ENCODE measurements around the gene AGER.

Gene AGER

GRCh38 chr6:32184084-32184640 is at the start of gene AGER:
TSS of gene AGER (minus strand) at chr6:32184253. CDS start at chr6:32184222, 31 bp downstream.
- no peak within 1 kb of the TSS for H3K4me3 Mint-ChIP-seq
- no peaks in the 10 kb centered on the region for H3K27me3 Mint-ChIP-seq (ENCODE audit: low read depth, poor library complexity)
- H3K36me3 Mint-ChIP-seq (ENCODE audit: low read depth), result peaks cover 44% of the 10 kb centered on the region
- peaks cover 65% of the 10 kb centered on the region for H3K4me1 Mint-ChIP-seq
- DNase-seq, result no peak
- H3K27ac Mint-ChIP-seq, result peak within 1 kb of the TSS; percentile 93
- TF ChIP-seq CTCF (IDR thresholded peaks at IDR 0.05), result no peak
- H3K9me3 Mint-ChIP-seq, result no peaks in the 10 kb centered on the region

GRCh38 chr6:32226434-32226833 is 42.4 kb upstream of the AGER start:
- Mint-ChIP-seq H3K4me3 (no peak overlapping the region), H3K27me3 (ENCODE audit: low read depth, poor library complexity) (peaks cover 18% of the 10 kb centered on the region), H3K4me1 (peaks cover 7% of the 10 kb centered on the region), H3K27ac (no peak overlapping the region), H3K9me3 (no peaks in the 10 kb centered on the region), H3K36me3 (ENCODE audit: low read depth) (no peaks in the 10 kb centered on the region)
- no peak for TF ChIP-seq CTCF (IDR thresholded peaks at IDR 0.05)
- DNase-seq, result no peak

- no peaks in the 10 kb centered on the region for H3K9me3 Mint-ChIP-seq
- no peak overlapping the region for H3K27ac Mint-ChIP-seq
- no peak for DNase-seq
- H3K4me3 Mint-ChIP-seq, result no peak overlapping the region
- peaks cover 7% of the 10 kb centered on the region for H3K4me1 Mint-ChIP-seq
- peaks cover 20% of the 10 kb centered on the region for H3K27me3 Mint-ChIP-seq (ENCODE audit: low read depth, poor library complexity)
- no peak for TF ChIP-seq CTCF (IDR thresholded peaks at IDR 0.05)
- H3K36me3 Mint-ChIP-seq (ENCODE audit: low read depth), result no peaks in the 10 kb centered on the region
Observed at GRCh38 chr6:32224696-32225095, 40.6 kb upstream of the AGER start.

GRCh38 chr6:32223258-32224235 is 39.5 kb upstream of the AGER start, which contains the start of gene NOTCH4:
TSS of gene NOTCH4 (minus strand) at chr6:32224067. CDS start at chr6:32223928, 139 bp downstream.
- no peak within 1 kb of the TSS for H3K27ac Mint-ChIP-seq
- peaks cover 7% of the 10 kb centered on the region for H3K4me1 Mint-ChIP-seq
- no peak within 1 kb of the TSS for H3K4me3 Mint-ChIP-seq
- no peak for DNase-seq
- TF ChIP-seq CTCF (IDR thresholded peaks at IDR 0.05), result no peak
- peaks cover 20% of the 10 kb centered on the region for H3K27me3 Mint-ChIP-seq (ENCODE audit: low read depth, poor library complexity)
- H3K36me3 Mint-ChIP-seq (ENCODE audit: low read depth), result no peaks in the 10 kb centered on the region
- no peaks in the 10 kb centered on the region for H3K9me3 Mint-ChIP-seq

DNA sequence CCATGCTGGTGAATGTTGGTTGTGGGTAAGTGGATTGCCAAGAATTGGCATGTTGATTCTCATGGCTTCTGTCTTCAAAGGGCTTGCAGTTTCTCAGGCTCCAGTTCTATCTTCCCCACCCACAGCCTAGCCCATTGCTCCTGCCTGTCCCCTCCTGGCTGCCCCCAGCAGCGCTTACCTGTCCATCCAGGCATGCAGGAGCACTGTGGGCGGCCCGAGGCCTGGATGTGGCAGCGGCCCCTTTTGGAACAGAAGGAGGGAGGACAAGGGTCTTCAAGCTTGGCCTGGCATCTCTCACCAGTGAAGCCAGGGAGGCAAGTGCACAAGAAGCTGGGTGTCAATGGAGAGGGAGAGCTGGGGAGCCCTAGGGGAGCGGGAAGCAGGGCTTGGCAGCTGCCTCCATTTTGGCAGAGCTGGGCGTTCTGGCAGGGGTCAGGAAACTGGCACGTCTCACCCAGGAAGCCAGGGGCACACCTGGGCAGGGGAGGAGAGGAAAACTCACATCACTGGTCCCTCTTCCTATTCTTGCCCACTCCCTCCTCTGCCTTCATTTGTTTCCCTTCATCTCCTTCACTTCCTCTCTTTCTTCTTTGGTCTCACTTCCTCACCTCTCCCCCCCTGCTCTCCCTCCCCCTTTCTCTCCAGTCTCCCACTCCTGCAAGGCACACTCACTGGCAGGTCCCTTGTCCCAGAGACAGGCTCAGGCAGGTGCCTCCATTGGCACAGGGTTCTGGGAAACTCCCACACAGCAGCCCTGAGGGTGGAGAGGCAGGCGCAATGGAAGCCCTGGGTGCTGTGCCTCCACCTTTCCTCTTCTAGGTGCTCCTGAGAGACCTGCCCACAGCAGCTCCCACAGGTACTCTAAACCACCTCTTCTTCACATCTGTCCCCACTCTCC is 38.5 kb upstream of the AGER start:
- DNase-seq, result no peak
- Mint-ChIP-seq H3K27me3 (ENCODE audit: low read depth, poor library complexity) (peaks cover 20% of the 10 kb centered on the region), H3K4me3 (no peak overlapping the region), H3K27ac (no peak overlapping the region), H3K4me1 (peaks cover 7% of the 10 kb centered on the region), H3K36me3 (ENCODE audit: low read depth) (no peaks in the 10 kb centered on the region), H3K9me3 (no peaks in the 10 kb centered on the region)
- no peak for TF ChIP-seq CTCF (IDR thresholded peaks at IDR 0.05)
